NB4 (cell line): ENCODE data around the gene SPEM1.

Source experiments
- CTCF ChIP-seq: IDR thresholded peaks from one replicate; pipeline ENCODE4 v1.5.1; 2012; ENCODE audit warnings: low read depth, low read length
- POLR2A ChIP-seq: IDR thresholded peaks from 2 replicates; pipeline ENCODE4 v1.6.1; 2011; ENCODE audit warnings: mild to moderate bottlenecking; ENCODE audit not compliant: insufficient read length; ENCODE audit errors: extremely low read depth
- TF ChIP-seq, protein P1 (sequence below): IDR thresholded peaks from 2 replicates; pipeline ENCODE4 v1.6.1; 2011; ENCODE audit warnings: low read depth, low read length

DNA sequence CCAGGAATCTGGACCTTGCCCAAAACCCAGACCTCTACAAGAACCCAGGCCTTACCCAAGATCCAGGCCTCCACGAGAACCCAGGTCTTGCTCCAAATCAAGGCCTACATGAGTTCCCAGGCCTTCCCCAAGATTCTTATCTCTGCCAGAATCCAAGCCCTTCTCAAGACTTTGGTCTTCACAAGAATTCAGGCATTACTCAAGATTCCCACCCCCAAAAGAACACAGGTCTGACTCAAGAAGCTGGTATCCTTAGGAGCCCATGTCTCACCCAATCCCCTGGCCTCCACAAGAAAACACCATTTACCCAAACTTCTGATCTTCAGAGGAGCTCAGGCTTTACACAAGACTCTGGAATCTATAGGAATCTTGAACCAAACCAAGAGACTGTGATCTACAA is 11.1 kb downstream of the SPEM1 start:
- TF ChIP-seq CTCF = no peak
- TF ChIP-seq, protein P1, sequence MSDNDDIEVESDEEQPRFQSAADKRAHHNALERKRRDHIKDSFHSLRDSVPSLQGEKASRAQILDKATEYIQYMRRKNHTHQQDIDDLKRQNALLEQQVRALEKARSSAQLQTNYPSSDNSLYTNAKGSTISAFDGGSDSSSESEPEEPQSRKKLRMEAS = no peak
- TF ChIP-seq POLR2A = no peak
